GM18526 (cell line): ENCODE data around the gene GBA3.

ENCODE experiments used
- POLR2A ChIP-seq: IDR thresholded peaks from 3 replicates; pipeline ENCODE4 v1.6.1; 2011; ENCODE audit not compliant: insufficient read length; ENCODE audit errors: extremely low read depth

Gene GBA3

DNA sequence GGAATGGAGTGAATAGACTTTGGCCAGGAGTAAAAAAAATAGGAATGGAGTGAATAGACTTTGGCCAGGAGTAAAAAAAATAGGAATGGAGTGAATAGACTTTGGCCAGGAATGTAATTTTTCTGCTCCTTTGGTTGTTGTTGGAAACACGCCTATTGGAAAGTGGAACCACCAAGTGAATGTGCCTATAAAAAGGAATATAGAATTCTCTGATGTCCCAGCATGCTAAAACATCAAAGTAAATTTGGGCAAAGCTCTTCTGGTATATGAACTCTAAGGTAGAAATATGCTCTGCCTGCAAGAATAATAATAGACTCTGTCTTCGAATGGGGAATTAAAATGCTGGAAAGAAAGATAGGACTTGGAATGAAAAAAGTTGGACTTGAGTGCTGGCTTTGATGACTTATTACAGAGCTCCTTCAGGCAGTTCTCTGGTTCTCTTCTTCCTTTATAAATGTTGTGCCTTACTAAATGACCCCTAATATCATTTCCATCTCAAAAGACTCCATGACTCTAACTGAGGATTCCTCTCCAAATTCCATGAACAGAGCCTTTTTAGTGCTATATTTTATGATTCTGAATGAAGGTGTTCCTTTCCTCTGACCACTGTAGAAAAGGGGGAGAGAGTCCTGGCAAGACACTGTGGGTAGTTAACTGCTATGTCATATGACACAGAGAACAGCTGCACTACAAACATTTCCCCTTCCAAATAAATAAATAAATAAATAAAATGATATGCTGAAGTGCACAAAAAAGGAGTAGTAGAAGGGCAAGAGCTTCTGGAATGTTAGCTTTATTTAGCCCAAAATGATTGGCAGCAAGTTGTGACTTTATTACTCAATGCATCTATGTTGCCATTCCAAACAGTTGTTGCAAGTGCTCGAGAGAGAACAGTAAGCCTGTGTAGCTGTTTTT, 13.5 kb upstream of the GBA3 start:
- no peak for TF ChIP-seq POLR2A

DNA sequence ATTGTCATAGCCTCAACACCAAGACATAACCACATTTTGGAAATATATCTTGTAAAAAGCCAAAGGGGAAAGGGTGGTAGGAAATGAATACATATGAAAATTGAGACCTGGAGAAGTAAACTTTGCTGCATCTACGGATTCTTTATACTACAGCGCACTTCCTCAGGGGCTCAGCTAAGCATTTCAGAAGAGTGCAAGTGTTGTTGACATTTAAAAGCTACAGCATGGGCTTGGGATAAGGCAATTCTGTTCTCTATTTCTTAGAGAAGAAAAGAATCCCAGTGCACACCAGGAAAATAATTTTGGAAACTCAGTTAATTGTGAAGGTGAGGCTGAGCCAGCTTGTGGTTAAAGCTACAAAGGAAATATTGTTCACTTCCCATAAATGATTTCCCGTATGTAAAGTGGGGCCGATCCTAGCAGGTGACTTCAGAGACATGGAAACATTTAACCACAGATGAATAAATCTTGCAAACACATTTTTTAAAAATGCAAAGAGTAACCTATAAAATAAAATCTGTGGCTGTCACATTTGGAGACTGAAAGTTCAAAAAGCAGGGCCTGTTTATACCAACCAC, 12.6 kb upstream of the GBA3 start:
- no peak for TF ChIP-seq POLR2A

GRCh38 chr4:22683726-22684125, 9.0 kb upstream of the GBA3 start:
- TF ChIP-seq POLR2A, result no peak

- no peak for TF ChIP-seq POLR2A
Measured at GRCh38 chr4:22686141-22686540, 6.6 kb upstream of the GBA3 start.

DNA sequence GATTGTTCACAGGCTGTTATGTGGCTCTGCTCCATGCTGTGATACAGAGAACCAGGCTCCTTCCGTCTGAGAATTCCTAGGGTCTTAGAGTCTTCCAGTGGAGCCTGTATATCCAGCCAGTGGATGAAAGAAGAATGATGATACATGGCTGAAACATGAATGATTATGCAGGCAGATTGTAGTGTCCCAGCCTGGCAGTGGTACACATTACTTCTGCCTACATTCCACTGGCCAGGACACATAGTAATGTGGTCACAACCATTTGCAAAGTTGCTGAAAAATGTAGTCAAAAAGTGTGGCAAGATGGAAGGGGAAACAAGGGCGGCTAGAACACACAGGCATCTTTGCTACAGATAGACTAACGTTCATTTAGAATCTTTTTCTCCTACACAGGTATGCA, 4.5 kb upstream of the GBA3 start:
- TF ChIP-seq POLR2A, result no peak

DNA sequence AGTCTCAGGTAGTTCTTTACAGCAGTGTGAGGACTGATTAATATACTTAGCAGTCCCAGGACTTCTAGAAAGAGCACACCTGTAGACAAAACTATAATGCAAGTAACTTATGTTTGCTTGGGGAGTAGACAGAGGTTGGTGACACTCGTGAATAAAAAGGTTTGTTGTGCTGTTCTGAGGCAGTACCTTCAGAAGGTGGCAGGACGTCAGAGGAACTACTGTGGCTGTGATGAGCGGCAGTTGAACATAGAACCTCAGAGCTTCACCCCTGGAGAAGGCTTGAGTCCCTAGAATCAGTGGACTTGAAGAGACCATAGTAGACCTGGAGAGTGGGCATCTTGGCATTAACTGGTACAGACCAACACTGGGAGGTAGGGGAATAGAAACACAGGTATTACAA, 3.3 kb upstream of the GBA3 start:
- no peak for TF ChIP-seq POLR2A

- TF ChIP-seq POLR2A, result no peak
Measured at GRCh38 chr4:22695029-22695428, 2.3 kb downstream of the GBA3 start.

GRCh38 chr4:22695917-22696316, 3.2 kb downstream of the GBA3 start:
- TF ChIP-seq POLR2A, result no peak

DNA sequence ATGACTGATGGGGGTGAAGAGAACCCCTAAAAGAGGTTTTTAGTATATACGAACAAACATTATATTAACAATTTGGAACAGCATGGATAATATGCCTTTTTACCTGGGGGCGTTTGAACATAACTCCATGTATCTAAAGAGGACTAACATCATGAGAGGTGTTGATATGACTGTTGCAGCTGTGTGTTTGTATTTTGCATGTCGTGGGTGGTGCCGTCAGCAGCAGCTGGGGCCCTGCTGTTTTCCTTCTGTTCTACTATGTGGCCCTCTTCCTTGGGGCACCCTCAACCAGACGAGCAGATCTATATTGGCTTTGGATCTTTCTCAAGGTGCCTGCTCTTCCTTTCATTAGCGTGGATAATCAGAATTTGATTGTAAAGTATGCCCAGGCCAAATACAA, 11.2 kb downstream of the GBA3 start:
- no peak for TF ChIP-seq POLR2A

- no peak for TF ChIP-seq POLR2A
Measured at GRCh38 chr4:22707390-22707789, 14.7 kb downstream of the GBA3 start.

- no peak for TF ChIP-seq POLR2A
Measured at GRCh38 chr4:22708961-22709360, 16.2 kb downstream of the GBA3 start.

DNA sequence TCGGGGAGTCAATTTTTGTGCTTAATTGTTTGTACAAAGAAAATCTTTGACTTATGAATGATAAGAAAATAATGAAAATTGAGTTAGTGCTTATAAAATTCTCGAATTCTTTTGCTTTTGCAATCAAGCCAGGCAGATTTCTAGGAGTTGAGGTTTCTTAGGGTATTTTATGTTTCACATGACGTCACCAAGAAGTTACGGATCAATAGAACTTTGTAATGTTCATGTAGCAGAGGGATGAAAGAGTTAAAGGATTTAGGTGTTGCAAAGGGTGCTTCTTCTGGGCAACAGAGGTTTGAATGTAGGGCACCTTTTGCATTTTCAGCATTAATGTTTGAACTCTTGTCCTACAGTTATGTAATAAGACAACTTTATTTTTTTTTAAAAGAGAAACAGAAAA, 19.4 kb downstream of the GBA3 start:
- no peak for TF ChIP-seq POLR2A

GRCh38 chr4:22712529-22712928, 19.8 kb downstream of the GBA3 start:
- no peak for TF ChIP-seq POLR2A

DNA sequence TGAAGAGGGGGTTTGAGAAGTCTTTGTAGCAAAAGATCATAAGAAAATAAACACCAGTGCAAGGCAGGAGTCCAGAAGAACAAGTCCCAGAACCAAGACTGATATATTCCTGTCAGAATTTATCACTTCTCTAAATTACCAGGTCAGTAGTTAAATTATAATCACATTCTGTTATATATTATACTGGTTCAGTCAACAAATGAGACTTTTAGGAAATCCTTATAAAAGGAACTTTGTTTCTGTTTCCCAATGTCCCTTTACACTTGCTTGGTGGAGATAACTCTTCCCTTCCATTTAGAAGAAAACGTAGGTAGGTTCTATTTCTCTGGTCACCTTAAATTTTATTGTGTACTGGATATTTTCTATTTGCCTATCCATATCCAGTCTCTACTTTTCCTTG, 21.1 kb downstream of the GBA3 start:
- TF ChIP-seq POLR2A, result no peak

GRCh38 chr4:22719218-22719617, 26.5 kb downstream of the GBA3 start:
- TF ChIP-seq POLR2A, result no peak

- TF ChIP-seq POLR2A, result no peak
Measured at GRCh38 chr4:22720091-22720490, 27.4 kb downstream of the GBA3 start.

GRCh38 chr4:22721204-22721603, 28.5 kb downstream of the GBA3 start:
- TF ChIP-seq POLR2A, result no peak
